Prostate gland (tissue), 2 donors: Measurements from ENCODE around the gene GPR4.

Experiments used
- CTCF ChIP-seq, 4 experiments: fragments of 200-600 bp in 2 of 4; fragments of 450-650 bp in 2 of 4; sonication (generic) in 2 of 4; IDR thresholded peaks; 1 replicate in 3 of 4; 2 replicates in 1 of 4; pipeline ENCODE4 v1.5.1; 2016 to 2019; ENCODE audit warnings: antibody characterized with exemption in 4 of 4, mild to moderate bottlenecking in 2 of 4, moderate library complexity in 2 of 4
- POLR2A ChIP-seq: fragments of 450-650 bp; IDR thresholded peaks from one replicate; pipeline ENCODE4 v1.6.1; 2016; ENCODE audit warnings: antibody characterized with exemption, mild to moderate bottlenecking

- TF ChIP-seq CTCF (IDR thresholded peaks at IDR 0.05) (no peak), POLR2A (no peak)
These were observed 19.4 kb upstream of the GPR4 start for GRCh38 chr19:45621389-45621788.
